ENCODE data around the gene CDH13. TPM values are rescaled to one million over a fixed set of nuclear protein-coding genes. Genes with fewer than 3 reads are reported as not detected.

Gene CDH13
- total and polyA plus RNA-seq, 2 experiments from 2014 or later, result 1.6 to 4.4 TPM

DNA sequence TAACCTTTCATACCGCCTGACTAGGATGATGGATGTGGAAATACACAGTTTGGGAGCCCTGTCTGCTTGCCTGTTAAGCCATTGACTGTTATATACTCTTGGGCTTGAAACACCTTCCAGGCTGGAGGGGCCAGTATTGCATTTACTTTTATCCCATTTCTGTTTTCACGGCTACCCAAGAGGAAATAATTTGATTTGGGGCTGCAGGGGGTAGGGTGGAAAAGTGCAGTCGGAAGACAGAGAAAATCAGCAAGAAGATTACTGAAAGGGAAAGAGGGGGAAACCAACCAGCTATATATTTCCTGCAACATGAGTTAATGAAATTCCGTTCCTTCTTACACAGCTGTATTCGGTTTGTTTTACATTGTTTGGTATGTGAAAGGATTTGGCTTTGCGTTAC, 202.5 kb downstream of the CDH13 start (continued):
- TF ChIP-seq, protein P1, sequence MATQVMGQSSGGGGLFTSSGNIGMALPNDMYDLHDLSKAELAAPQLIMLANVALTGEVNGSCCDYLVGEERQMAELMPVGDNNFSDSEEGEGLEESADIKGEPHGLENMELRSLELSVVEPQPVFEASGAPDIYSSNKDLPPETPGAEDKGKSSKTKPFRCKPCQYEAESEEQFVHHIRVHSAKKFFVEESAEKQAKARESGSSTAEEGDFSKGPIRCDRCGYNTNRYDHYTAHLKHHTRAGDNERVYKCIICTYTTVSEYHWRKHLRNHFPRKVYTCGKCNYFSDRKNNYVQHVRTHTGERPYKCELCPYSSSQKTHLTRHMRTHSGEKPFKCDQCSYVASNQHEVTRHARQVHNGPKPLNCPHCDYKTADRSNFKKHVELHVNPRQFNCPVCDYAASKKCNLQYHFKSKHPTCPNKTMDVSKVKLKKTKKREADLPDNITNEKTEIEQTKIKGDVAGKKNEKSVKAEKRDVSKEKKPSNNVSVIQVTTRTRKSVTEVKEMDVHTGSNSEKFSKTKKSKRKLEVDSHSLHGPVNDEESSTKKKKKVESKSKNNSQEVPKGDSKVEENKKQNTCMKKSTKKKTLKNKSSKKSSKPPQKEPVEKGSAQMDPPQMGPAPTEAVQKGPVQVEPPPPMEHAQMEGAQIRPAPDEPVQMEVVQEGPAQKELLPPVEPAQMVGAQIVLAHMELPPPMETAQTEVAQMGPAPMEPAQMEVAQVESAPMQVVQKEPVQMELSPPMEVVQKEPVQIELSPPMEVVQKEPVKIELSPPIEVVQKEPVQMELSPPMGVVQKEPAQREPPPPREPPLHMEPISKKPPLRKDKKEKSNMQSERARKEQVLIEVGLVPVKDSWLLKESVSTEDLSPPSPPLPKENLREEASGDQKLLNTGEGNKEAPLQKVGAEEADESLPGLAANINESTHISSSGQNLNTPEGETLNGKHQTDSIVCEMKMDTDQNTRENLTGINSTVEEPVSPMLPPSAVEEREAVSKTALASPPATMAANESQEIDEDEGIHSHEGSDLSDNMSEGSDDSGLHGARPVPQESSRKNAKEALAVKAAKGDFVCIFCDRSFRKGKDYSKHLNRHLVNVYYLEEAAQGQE (IDR thresholded peaks at IDR 0.05; ENCODE audit: unreplicated experiment), result no peak
- TF ChIP-seq ZNF114 (CRISPR knock-in tag; IDR thresholded peaks at IDR 0.05), result no peak
- TF ChIP-seq, protein P2, sequence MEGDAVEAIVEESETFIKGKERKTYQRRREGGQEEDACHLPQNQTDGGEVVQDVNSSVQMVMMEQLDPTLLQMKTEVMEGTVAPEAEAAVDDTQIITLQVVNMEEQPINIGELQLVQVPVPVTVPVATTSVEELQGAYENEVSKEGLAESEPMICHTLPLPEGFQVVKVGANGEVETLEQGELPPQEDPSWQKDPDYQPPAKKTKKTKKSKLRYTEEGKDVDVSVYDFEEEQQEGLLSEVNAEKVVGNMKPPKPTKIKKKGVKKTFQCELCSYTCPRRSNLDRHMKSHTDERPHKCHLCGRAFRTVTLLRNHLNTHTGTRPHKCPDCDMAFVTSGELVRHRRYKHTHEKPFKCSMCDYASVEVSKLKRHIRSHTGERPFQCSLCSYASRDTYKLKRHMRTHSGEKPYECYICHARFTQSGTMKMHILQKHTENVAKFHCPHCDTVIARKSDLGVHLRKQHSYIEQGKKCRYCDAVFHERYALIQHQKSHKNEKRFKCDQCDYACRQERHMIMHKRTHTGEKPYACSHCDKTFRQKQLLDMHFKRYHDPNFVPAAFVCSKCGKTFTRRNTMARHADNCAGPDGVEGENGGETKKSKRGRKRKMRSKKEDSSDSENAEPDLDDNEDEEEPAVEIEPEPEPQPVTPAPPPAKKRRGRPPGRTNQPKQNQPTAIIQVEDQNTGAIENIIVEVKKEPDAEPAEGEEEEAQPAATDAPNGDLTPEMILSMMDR (conservative IDR thresholded peaks at IDR 0.05; ENCODE audit: low read depth in 2 of 2), result no peak
- TF ChIP-seq POLR2AphosphoS5 (IDR thresholded peaks at IDR 0.05; ENCODE audit: low read depth), result no peak
- no peak for TF ChIP-seq JUNB (IDR thresholded peaks at IDR 0.05; ENCODE audit: unreplicated experiment)

DNA sequence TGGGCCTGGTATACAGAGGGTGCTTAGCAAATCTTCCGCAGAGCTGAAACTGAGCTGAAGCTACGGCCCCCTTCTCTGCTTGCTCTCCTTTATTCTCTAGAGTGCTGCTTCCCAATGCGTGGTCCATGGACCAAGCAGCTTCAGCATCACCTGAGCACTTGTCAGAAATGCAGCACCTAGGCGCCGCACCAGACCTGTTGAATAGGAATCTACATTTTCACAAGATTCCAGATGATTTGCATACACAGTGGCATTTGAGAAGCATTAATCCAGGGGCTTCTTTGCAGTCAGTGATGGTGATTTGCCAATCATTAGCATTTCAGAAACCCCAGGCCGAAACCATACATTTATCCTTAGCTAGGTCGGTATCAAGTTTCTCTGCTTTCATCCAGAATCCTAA, 204.2 kb downstream of the CDH13 start:
- Mint-ChIP-seq H3K27ac (no peak overlapping the region), H3K4me1 (peaks cover 37% of the 10 kb centered on the region), H3K4me3 (no peak overlapping the region), H3K9me3 (peaks cover 1% of the 10 kb centered on the region; the same call in 1 of the 3 replicates), H3K36me3 (ENCODE audit: low read depth) (no peaks in the 10 kb centered on the region), H3K27me3 (ENCODE audit: insufficient read depth, low read depth, poor library complexity) (peaks cover 2% of the 10 kb centered on the region)
- Histone ChIP-seq H3K9me2 (ENCODE audit: insufficient read depth) (0 out of 2 replicates have a peak, but pooled peaks cover 4% of the 10 kb centered on the region), H3K27me3 (ENCODE audit: insufficient read depth) (no peaks in the 10 kb centered on the region), H3K4me1 (ENCODE audit: insufficient read depth) (peaks cover 53% of the 10 kb centered on the region), H2AFZ (no peak overlapping the region), H3F3A (replicated peaks; ENCODE audit: low read depth) (no peaks in the 10 kb centered on the region), H3K27ac (ENCODE audit: low read depth) (no peak overlapping the region), H3K36me3 (ENCODE audit: insufficient read depth) (no peaks in the 10 kb centered on the region), H4K20me1 (replicated peaks; ENCODE audit: insufficient read depth) (no peaks in the 10 kb centered on the region), H3K4me2 (no peak overlapping the region), H3K79me2 (replicated peaks; ENCODE audit: insufficient read depth) (no peaks in the 10 kb centered on the region), H3K4me3 (no peak overlapping the region)
- ATAC-seq (no peak; the same call in 2 of the 3 replicates), DNase-seq (ENCODE audit: low spot score) (peak; percentile 3)
- no peak for TF ChIP-seq JUNB (IDR thresholded peaks at IDR 0.05; ENCODE audit: unreplicated experiment)
- TF ChIP-seq, protein P3, sequence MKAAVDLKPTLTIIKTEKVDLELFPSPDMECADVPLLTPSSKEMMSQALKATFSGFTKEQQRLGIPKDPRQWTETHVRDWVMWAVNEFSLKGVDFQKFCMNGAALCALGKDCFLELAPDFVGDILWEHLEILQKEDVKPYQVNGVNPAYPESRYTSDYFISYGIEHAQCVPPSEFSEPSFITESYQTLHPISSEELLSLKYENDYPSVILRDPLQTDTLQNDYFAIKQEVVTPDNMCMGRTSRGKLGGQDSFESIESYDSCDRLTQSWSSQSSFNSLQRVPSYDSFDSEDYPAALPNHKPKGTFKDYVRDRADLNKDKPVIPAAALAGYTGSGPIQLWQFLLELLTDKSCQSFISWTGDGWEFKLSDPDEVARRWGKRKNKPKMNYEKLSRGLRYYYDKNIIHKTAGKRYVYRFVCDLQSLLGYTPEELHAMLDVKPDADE (IDR thresholded peaks at IDR 0.05), result no peak
- TF ChIP-seq, protein P2 (conservative IDR thresholded peaks at IDR 0.05; ENCODE audit: low read depth in 2 of 2), result no peak
- TF ChIP-seq, protein P1 (IDR thresholded peaks at IDR 0.05; ENCODE audit: unreplicated experiment), result no peak

Data from GM23338 (cell line).